ENCODE results near the gene NDC1. TPM values are rescaled to one million over a fixed set of nuclear protein-coding genes. Genes with fewer than 3 reads are reported as not detected.

The NDC1 gene
- total RNA-seq, 1 experiment from 2014 or later = 44.8 TPM

DNA sequence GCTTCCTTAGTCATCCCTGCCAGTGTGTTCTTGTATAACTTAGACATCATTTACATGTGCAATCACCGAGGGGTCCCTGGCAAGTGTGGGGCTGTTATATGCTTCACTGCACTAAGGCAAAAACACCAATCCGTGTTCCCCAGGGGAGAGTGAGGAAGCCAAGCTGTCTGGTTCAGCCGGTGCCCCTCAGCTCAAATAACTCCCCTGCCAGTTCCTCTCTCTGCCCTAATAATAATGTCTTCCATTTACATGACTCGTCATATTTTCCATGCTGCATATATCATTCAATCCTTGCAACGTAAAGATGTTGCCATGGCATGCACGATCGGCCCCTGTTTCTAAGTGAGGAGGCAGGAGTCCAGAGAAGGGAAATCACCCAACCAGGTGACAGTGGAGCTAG, 24.4 kb upstream of the NDC1 start:
- no peaks in the 10 kb centered on the region for H3K4me1 Mint-ChIP-seq (ENCODE audit: low read depth, unreplicated experiment)
- no peaks in the 10 kb centered on the region for H3K27me3 Mint-ChIP-seq (ENCODE audit: unreplicated experiment)
- TF ChIP-seq, protein P1, sequence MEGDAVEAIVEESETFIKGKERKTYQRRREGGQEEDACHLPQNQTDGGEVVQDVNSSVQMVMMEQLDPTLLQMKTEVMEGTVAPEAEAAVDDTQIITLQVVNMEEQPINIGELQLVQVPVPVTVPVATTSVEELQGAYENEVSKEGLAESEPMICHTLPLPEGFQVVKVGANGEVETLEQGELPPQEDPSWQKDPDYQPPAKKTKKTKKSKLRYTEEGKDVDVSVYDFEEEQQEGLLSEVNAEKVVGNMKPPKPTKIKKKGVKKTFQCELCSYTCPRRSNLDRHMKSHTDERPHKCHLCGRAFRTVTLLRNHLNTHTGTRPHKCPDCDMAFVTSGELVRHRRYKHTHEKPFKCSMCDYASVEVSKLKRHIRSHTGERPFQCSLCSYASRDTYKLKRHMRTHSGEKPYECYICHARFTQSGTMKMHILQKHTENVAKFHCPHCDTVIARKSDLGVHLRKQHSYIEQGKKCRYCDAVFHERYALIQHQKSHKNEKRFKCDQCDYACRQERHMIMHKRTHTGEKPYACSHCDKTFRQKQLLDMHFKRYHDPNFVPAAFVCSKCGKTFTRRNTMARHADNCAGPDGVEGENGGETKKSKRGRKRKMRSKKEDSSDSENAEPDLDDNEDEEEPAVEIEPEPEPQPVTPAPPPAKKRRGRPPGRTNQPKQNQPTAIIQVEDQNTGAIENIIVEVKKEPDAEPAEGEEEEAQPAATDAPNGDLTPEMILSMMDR (IDR thresholded peaks at IDR 0.05; ENCODE audit: unreplicated experiment) = no peak
- no TSS peak for BruUV-seq (replicated peaks)
- H3K36me3 Mint-ChIP-seq (ENCODE audit: insufficient read depth, unreplicated experiment) = peaks cover 6% of the 10 kb centered on the region
- no peak overlapping the region for H3K4me3 Mint-ChIP-seq (ENCODE audit: low read depth, unreplicated experiment)
- H3K9me3 Mint-ChIP-seq (ENCODE audit: low read depth, unreplicated experiment) = no peaks in the 10 kb centered on the region
- no peak for DNase-seq
- intact Hi-C loops (cut with micrococcal nuclease; ENCODE audit: unreplicated experiment) = no loop called here
- CTCF ChIA-PET = interaction anchor here (1.1 kb wide), 1 partner anchor 83 kb away, joined by 3 read pairs; the partner anchor contains the start of gene IFT25
- no peak overlapping the region for H3K27ac Mint-ChIP-seq (ENCODE audit: unreplicated experiment)

- peak; percentile 45 for DNase-seq
- Mint-ChIP-seq H3K36me3 (ENCODE audit: insufficient read depth, unreplicated experiment) (peaks cover 3% of the 10 kb centered on the region), H3K27ac (ENCODE audit: unreplicated experiment) (no peak overlapping the region), H3K27me3 (ENCODE audit: unreplicated experiment) (no peaks in the 10 kb centered on the region), H3K4me1 (ENCODE audit: low read depth, unreplicated experiment) (no peaks in the 10 kb centered on the region), H3K4me3 (ENCODE audit: low read depth, unreplicated experiment) (no peak overlapping the region), H3K9me3 (ENCODE audit: low read depth, unreplicated experiment) (no peaks in the 10 kb centered on the region)
- TF ChIP-seq, protein P1 (IDR thresholded peaks at IDR 0.05; ENCODE audit: unreplicated experiment) = peak; percentile 75
- BruUV-seq (replicated peaks) = no TSS peak
- intact Hi-C loops (cut with micrococcal nuclease; ENCODE audit: unreplicated experiment) = loop anchor here (1.0 to 2.0 kb wide), 2 partner anchors 88 to 98 kb away; no protein-coding TSS in a partner anchor
- CTCF ChIA-PET = interaction anchor here (0.6 to 1.6 kb wide), 7 partner anchors 8 to 546 kb away, joined by 3 to 23 read pairs (median 6); partner anchors contain the start of genes IFT25 and LRRC42
These were observed 22.9 kb upstream of the NDC1 start for GRCh38 chr1:53860967-53861411.

DNA sequence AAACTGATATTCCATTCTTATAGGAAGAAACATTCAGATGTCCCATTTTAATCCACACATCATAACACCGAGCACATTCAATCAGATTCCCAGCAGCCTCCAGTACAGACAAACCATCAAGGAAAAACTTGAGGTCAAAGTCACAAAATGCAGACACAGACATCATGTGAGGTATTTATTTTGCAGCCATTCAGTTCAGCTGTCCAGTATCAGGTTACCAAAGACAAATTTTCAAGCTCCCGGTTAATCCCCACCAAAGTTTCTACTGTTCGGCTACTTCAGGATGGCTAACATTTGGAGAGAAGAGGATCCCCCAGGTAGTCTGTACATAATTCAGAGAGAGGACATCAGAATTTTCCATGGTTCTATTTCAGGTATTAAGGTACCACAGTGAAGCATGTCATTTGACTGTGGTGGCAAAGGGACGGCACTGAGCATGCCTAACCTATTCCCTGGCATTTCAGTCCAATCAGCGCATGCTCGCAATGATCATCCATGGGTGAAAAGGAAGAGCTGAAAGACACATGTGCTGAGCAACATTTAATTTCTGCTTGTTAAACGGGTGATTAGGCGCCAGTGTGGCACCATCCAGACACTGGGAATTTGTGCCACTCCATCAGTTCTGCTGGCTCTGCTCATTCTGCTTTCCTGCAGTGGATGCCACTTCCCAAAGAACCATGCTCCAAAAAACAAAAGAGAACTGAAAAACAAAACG, 13.6 kb upstream of the NDC1 start:
- Mint-ChIP-seq H3K9me3 (ENCODE audit: low read depth, unreplicated experiment) (no peaks in the 10 kb centered on the region), H3K27me3 (ENCODE audit: unreplicated experiment) (peaks cover 9% of the 10 kb centered on the region), H3K4me1 (ENCODE audit: low read depth, unreplicated experiment) (no peaks in the 10 kb centered on the region), H3K4me3 (ENCODE audit: low read depth, unreplicated experiment) (no peak overlapping the region), H3K36me3 (ENCODE audit: insufficient read depth, unreplicated experiment) (no peaks in the 10 kb centered on the region), H3K27ac (ENCODE audit: unreplicated experiment) (no peak overlapping the region)
- CTCF ChIA-PET = interaction anchor here (0.6 to 0.7 kb wide), 2 partner anchors 94 to 560 kb away, joined by 4 read pairs; partner anchors contain the start of gene IFT25
- BruUV-seq (replicated peaks) = no TSS peak
- DNase-seq = no peak
- intact Hi-C loops (cut with micrococcal nuclease; ENCODE audit: unreplicated experiment) = no loop called here
- TF ChIP-seq, protein P1 (IDR thresholded peaks at IDR 0.05; ENCODE audit: unreplicated experiment) = no peak

DNA sequence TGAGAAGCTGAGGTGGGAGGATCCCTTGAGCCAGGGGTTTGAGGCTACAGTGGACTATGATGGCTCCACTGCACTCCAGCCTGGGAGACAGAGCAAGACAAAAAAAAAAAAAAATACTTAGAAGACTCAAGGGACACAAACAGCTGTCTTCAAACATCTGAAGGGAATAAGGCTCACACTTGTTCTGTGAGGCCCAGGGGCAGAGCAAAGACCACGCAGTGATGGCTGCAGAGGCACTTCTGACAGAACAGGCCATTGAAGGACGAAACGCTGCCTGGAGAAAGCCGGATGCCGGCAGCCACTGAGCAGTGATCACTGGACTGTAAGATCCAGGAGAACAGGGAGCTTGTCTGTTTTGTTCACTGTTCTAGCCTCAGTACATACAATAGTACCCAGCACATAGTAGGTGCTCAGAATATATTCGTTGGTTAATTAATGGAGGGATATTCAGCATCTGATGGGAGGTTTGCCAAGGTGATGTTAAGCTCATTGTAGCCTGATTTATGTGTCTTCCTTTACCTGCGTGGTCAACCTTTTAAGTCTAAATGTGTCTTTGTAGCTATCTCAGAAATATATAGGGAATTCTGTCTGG, 12.1 kb upstream of the NDC1 start:
- no peaks in the 10 kb centered on the region for H3K4me1 Mint-ChIP-seq (ENCODE audit: low read depth, unreplicated experiment)
- no peak overlapping the region for H3K27ac Mint-ChIP-seq (ENCODE audit: unreplicated experiment)
- H3K4me3 Mint-ChIP-seq (ENCODE audit: low read depth, unreplicated experiment) = no peak overlapping the region
- intact Hi-C loops (cut with micrococcal nuclease; ENCODE audit: unreplicated experiment) = no loop called here
- peaks cover 9% of the 10 kb centered on the region for H3K27me3 Mint-ChIP-seq (ENCODE audit: unreplicated experiment)
- no peaks in the 10 kb centered on the region for H3K9me3 Mint-ChIP-seq (ENCODE audit: low read depth, unreplicated experiment)
- TF ChIP-seq, protein P1 (IDR thresholded peaks at IDR 0.05; ENCODE audit: unreplicated experiment) = no peak
- CTCF ChIA-PET = interaction anchor here (0.6 kb wide), 1 partner anchor 265 kb away, joined by 4 read pairs; no protein-coding TSS in a partner anchor
- DNase-seq = no peak
- no TSS peak for BruUV-seq (replicated peaks)
- H3K36me3 Mint-ChIP-seq (ENCODE audit: insufficient read depth, unreplicated experiment) = no peaks in the 10 kb centered on the region
